Measurements from ENCODE around the gene LRRC70. TPM values are rescaled to one million over a fixed set of nuclear protein-coding genes. Genes with fewer than 3 reads are reported as not detected.

The LRRC70 gene
- 0.17 and 0.30 TPM in 2 replicates for total RNA-seq

GRCh38 chr5:62578540-62578939 lies at the start of gene LRRC70:
Gene LRRC70 (plus strand): TSS chr5:62578819. CDS start chr5:62579439, 620 bp downstream.

Other genes starting within 250 kb of the LRRC70 start
- gene DIMT1, start 174.9 kb upstream of the LRRC70 start, total RNA-seq: 33.0 and 35.1 TPM in 2 replicates
- gene IPO11, start 166.1 kb upstream of the LRRC70 start, total RNA-seq: 14.1 and 14.3 TPM in 2 replicates

All from bronchus fibroblast of lung (primary cell).